ENCODE data around the gene MT1M.

DNA sequence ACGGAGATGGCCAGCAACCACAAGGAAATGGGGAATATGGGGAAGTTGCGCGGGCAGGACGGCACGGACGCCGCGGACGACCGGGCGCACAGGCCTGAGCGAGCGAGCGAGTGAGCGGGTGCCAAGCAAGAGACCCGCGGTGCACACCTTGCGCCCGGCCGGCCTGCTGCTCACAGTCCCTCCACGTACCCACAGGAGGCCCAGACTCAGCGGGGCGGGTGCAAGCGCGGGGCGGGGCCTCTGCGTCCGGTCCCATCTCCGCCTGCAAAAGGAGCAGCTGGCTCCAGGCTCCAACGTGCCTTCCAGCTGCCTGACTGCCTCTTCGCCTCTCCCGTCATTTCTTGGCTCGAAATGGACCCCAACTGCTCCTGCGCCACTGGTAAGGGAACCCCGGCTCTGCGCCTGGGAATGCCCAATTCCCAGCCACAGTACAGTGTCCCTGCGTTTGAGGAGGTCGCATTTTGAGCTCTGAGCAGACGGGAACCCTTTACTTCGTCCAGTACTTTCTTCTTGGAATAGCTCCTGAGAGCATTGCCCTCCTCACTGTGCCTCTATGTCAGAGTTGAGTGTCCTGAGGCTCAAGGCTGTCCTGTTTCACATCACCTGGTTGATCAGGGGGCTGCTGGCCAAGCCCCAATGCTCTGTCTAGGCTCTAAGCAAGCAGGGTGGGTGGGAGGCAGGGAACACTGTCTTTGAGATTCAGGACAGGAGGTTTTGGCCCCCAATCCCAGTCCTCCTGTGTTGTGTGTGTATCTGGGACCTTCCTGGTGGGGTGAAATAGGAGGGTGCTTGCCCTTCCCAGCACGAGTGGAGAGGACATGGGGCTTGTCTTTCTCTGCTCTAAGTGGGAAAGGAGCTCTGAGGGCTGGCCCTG, 15.0 kb upstream of the MT1M start:
- TF ChIP-seq POLR2A (IDR thresholded peaks at IDR 0.05; ENCODE audit: low read depth, low read length) = no peak
- TF ChIP-seq EZH2 (IDR thresholded peaks at IDR 0.05; ENCODE audit: borderline replicate concordance, control insufficient read depth, low read depth, low read length) = no peak
- TF ChIP-seq ESRRA (IDR thresholded peaks at IDR 0.05; ENCODE audit: low read length) = no peak
- no peak for TF ChIP-seq TAF1 (IDR thresholded peaks at IDR 0.05; ENCODE audit: borderline replicate concordance, low read depth, low read length)
- TF ChIP-seq, protein P1, sequence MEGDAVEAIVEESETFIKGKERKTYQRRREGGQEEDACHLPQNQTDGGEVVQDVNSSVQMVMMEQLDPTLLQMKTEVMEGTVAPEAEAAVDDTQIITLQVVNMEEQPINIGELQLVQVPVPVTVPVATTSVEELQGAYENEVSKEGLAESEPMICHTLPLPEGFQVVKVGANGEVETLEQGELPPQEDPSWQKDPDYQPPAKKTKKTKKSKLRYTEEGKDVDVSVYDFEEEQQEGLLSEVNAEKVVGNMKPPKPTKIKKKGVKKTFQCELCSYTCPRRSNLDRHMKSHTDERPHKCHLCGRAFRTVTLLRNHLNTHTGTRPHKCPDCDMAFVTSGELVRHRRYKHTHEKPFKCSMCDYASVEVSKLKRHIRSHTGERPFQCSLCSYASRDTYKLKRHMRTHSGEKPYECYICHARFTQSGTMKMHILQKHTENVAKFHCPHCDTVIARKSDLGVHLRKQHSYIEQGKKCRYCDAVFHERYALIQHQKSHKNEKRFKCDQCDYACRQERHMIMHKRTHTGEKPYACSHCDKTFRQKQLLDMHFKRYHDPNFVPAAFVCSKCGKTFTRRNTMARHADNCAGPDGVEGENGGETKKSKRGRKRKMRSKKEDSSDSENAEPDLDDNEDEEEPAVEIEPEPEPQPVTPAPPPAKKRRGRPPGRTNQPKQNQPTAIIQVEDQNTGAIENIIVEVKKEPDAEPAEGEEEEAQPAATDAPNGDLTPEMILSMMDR (IDR thresholded peaks at IDR 0.05 in 2 of 3, conservative IDR thresholded peaks at IDR 0.05 in 1 of 3; ENCODE audit: control insufficient read depth in 2 of 3, extremely low read depth in 1 of 3, insufficient read depth in 1 of 3, low read depth in 3 of 3, low read length in 3 of 3) = no peak
- no peak for TF ChIP-seq BHLHE40 (IDR thresholded peaks at IDR 0.05; ENCODE audit: borderline replicate concordance in 1 of 2, low read depth in 2 of 2, low read length in 1 of 2)
- no peak for TF ChIP-seq POLR2AphosphoS5 (IDR thresholded peaks at IDR 0.05; ENCODE audit: low read length)
- no peak for TF ChIP-seq RAD21 (IDR thresholded peaks at IDR 0.05; ENCODE audit: insufficient read depth, low read depth, low read length)
- TF ChIP-seq NR2C2 (IDR thresholded peaks at IDR 0.05; ENCODE audit: borderline replicate concordance, control insufficient read depth, insufficient read length, low read depth) = no peak
- no peak for TF ChIP-seq EP300 (IDR thresholded peaks at IDR 0.05; ENCODE audit: borderline replicate concordance in 1 of 2, control insufficient read depth in 1 of 2, low read depth in 2 of 2, low read length in 2 of 2)
- no peak for TF ChIP-seq CHD1 (IDR thresholded peaks at IDR 0.05; ENCODE audit: low read depth, low read length)
- TF ChIP-seq RBBP5 (conservative IDR thresholded peaks at IDR 0.05) = no peak
- TF ChIP-seq NFXL1 (IDR thresholded peaks at IDR 0.05; ENCODE audit: borderline replicate concordance) = no peak
- no peak for TF ChIP-seq DPF2 (IDR thresholded peaks at IDR 0.05)
